ENCODE measurements around the gene LGALS9. TPM values are rescaled to one million over a fixed set of nuclear protein-coding genes. Genes with fewer than 3 reads are reported as not detected.

Gene LGALS9
- polyA plus RNA-seq, 1 donor (not counting 4 experiments of a cell fraction or from before 2014, with no cell fraction given) = 0.94 TPM

DNA sequence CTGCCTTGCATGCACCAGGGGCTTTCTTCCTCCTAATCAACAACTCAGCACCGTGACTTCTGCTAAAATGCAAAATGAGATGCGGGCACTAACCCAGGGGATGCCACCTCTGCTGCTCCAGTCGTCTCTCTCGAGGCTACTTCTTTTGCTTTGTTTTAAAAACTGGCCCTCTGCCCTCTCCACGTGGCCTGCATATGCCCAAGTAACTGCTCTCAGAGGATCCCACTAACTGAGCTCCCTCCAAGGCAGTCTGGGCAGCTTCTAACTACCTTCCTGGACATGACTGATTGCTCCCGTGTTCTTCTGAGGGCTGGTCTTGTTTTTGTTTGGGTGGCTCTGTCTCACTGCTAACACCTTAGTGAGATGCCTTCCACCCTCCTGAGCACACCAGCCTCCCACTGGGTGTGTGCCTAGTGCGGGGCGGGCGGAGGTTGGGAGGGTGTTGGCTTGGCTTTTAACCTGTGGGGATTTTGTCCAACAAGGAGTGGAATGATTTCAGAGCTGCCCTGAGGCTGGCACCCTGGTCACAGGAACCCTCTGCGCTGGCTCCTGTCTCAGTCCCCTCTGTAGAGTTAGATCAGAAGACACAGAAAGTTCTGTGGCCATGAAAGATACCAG, 8.9 kb upstream of the LGALS9 start:
- FAIRE-seq = no peak

DNA sequence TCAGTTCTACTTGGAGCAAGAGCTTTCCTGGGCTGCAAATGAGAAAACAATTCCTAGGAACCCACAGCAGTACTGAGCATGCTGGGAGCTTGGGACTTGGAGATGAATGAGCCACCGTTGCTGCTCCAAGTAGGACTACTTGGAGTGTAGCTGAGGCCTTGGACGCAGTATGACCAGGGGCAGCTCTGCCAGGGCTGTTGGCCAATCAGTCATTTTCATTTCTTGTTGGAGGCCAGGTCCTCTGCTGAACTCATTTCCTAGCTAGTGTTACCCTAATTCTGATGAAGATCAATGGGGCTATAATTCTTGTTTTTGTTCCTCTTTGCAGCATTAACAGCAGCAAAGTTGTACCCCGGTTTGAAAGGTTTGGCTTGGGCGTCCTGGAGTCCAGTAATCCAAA, 8.0 kb upstream of the LGALS9 start:
- Histone ChIP-seq H3K9ac (ENCODE audit: control insufficient read depth, extremely low read depth, insufficient read depth, low read length) (no peak overlapping the region), H4K20me1 (ENCODE audit: control insufficient read depth, extremely low read depth, insufficient read depth, low read length) (peaks cover 2% of the 10 kb centered on the region), H2AFZ (ENCODE audit: control insufficient read depth, low read length) (no peak overlapping the region), H3K4me1 (ENCODE audit: control insufficient read depth, extremely low read depth, insufficient read depth, low read length) (no peaks in the 10 kb centered on the region), H3K9me1 (ENCODE audit: control insufficient read depth, extremely low read depth, insufficient read depth, low read length) (no peaks in the 10 kb centered on the region), H3K36me3 (ENCODE audit: control insufficient read depth in 2 of 2, extremely low read depth in 1 of 2, insufficient read depth in 2 of 2, low read length in 2 of 2) (no peaks in the 10 kb centered on the region), H3K27me3 (ENCODE audit: control insufficient read depth, extremely low read depth, insufficient read depth, low read length) (no peaks in the 10 kb centered on the region), H3K4me2 (ENCODE audit: control insufficient read depth, extremely low read depth, insufficient read depth, low read depth, low read length) (no peak overlapping the region), H3K27ac (ENCODE audit: control insufficient read depth, insufficient read depth, low read length) (no peak overlapping the region), H3K4me3 (ENCODE audit: control insufficient read depth in 2 of 3, extremely low read depth in 1 of 3, insufficient read depth in 2 of 3, low read depth in 1 of 3, low read length in 3 of 3) (no peak overlapping the region), H3K9me3 (ENCODE audit: control insufficient read depth, low read depth, low read length) (no peaks in the 10 kb centered on the region), H3K79me2 (ENCODE audit: control insufficient read depth, insufficient read depth, low read length) (no peaks in the 10 kb centered on the region)
- DNase-seq (ENCODE audit: low read depth, low spot score) (no peak), FAIRE-seq (no peak)
- dilution Hi-C loops (cut with MboI; ENCODE audit: extremely low pct_ligation_motif_present, low sequenced_read_pairs) = no loop called here
- TF ChIP-seq, protein P1, sequence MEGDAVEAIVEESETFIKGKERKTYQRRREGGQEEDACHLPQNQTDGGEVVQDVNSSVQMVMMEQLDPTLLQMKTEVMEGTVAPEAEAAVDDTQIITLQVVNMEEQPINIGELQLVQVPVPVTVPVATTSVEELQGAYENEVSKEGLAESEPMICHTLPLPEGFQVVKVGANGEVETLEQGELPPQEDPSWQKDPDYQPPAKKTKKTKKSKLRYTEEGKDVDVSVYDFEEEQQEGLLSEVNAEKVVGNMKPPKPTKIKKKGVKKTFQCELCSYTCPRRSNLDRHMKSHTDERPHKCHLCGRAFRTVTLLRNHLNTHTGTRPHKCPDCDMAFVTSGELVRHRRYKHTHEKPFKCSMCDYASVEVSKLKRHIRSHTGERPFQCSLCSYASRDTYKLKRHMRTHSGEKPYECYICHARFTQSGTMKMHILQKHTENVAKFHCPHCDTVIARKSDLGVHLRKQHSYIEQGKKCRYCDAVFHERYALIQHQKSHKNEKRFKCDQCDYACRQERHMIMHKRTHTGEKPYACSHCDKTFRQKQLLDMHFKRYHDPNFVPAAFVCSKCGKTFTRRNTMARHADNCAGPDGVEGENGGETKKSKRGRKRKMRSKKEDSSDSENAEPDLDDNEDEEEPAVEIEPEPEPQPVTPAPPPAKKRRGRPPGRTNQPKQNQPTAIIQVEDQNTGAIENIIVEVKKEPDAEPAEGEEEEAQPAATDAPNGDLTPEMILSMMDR (optimal IDR thresholded peaks at IDR 0.05 in 1 of 3, IDR thresholded peaks at IDR 0.05 in 1 of 3, conservative IDR thresholded peaks at IDR 0.05 in 1 of 3; ENCODE audit: extremely low read depth in 1 of 3, insufficient read depth in 2 of 3, low read length in 3 of 3) = no peak
- TF ChIP-seq EZH2 (IDR thresholded peaks at IDR 0.05; ENCODE audit: low read length) = no peak

More for the DNA sequence above, 8.9 kb upstream of the LGALS9 start:
- peaks cover 2% of the 10 kb centered on the region for H4K20me1 ChIP-seq (ENCODE audit: control insufficient read depth, extremely low read depth, insufficient read depth, low read length)
- no peak overlapping the region for H3K4me2 ChIP-seq (ENCODE audit: control insufficient read depth, extremely low read depth, insufficient read depth, low read depth, low read length)
- H3K79me2 ChIP-seq (ENCODE audit: control insufficient read depth, insufficient read depth, low read length) = no peaks in the 10 kb centered on the region
- dilution Hi-C loops (cut with MboI; ENCODE audit: extremely low pct_ligation_motif_present, low sequenced_read_pairs) = no loop called here
- no peak overlapping the region for H3K9ac ChIP-seq (ENCODE audit: control insufficient read depth, extremely low read depth, insufficient read depth, low read length)
- H3K36me3 ChIP-seq (ENCODE audit: control insufficient read depth in 2 of 2, extremely low read depth in 1 of 2, insufficient read depth in 2 of 2, low read length in 2 of 2) = no peaks in the 10 kb centered on the region
- no peak overlapping the region for H3K27ac ChIP-seq (ENCODE audit: control insufficient read depth, insufficient read depth, low read length)
- no peak overlapping the region for H3K4me3 ChIP-seq (ENCODE audit: control insufficient read depth in 2 of 3, extremely low read depth in 1 of 3, insufficient read depth in 2 of 3, low read depth in 1 of 3, low read length in 3 of 3)
- no peak overlapping the region for H2AFZ ChIP-seq (ENCODE audit: control insufficient read depth, low read length)
- TF ChIP-seq EZH2 (IDR thresholded peaks at IDR 0.05; ENCODE audit: low read length) = no peak
- TF ChIP-seq, protein P1 (optimal IDR thresholded peaks at IDR 0.05 in 1 of 3, IDR thresholded peaks at IDR 0.05 in 1 of 3, conservative IDR thresholded peaks at IDR 0.05 in 1 of 3; ENCODE audit: extremely low read depth in 1 of 3, insufficient read depth in 2 of 3, low read length in 3 of 3) = no peak
- DNase-seq (ENCODE audit: low read depth, low spot score) = no peak
- H3K4me1 ChIP-seq (ENCODE audit: control insufficient read depth, extremely low read depth, insufficient read depth, low read length) = no peaks in the 10 kb centered on the region
- no peaks in the 10 kb centered on the region for H3K9me3 ChIP-seq (ENCODE audit: control insufficient read depth, low read depth, low read length)
- H3K27me3 ChIP-seq (ENCODE audit: control insufficient read depth, extremely low read depth, insufficient read depth, low read length) = no peaks in the 10 kb centered on the region
- H3K9me1 ChIP-seq (ENCODE audit: control insufficient read depth, extremely low read depth, insufficient read depth, low read length) = no peaks in the 10 kb centered on the region

All from keratinocyte (primary cell).